Trophoblast cell (in vitro differentiated cells and primary cell): Measurements from ENCODE around the gene IGFALS.

Experiments
- DNase-seq, 2 donors: peaks; one replicate each; pipeline ENCODE4 v3.0.0-alpha.2; 2016
- H2AFZ ChIP-seq: 2 replicates; pipeline ENCODE4 v1.6.1; 2013; ENCODE audit warnings: low read length, moderate library complexity, mild to moderate bottlenecking; ENCODE audit not compliant: insufficient read depth, poor library complexity
- H2AK5ac ChIP-seq: 2 replicates; pipeline ENCODE4 v1.6.1; 2013; ENCODE audit warnings: mild to moderate bottlenecking, low read length
- H2BK120ac ChIP-seq: 2 replicates; pipeline ENCODE4 v1.6.1; 2013; ENCODE audit warnings: low read length, mild to moderate bottlenecking, moderate library complexity; ENCODE audit not compliant: insufficient read depth, poor library complexity
- H2BK12ac ChIP-seq: 2 replicates; pipeline ENCODE4 v1.6.1; 2013; ENCODE audit warnings: mild to moderate bottlenecking, low read length, moderate library complexity
- H2BK5ac ChIP-seq: 2 replicates; pipeline ENCODE4 v1.6.1; 2013; ENCODE audit warnings: low read length, low read depth, moderate library complexity, mild to moderate bottlenecking; ENCODE audit not compliant: poor library complexity
- H3K14ac ChIP-seq: 2 replicates; pipeline ENCODE4 v1.6.1; 2013; ENCODE audit warnings: mild to moderate bottlenecking, low read length
- H3K18ac ChIP-seq: 2 replicates; pipeline ENCODE4 v1.6.1; 2013; ENCODE audit warnings: mild to moderate bottlenecking, low read length
- H3K23ac ChIP-seq: 2 replicates; pipeline ENCODE4 v1.6.1; 2013; ENCODE audit warnings: low read length
- H3K27ac ChIP-seq: 2 replicates; pipeline ENCODE4 v1.5.1; 2013; ENCODE audit warnings: low read depth, mild to moderate bottlenecking, inconsistent platforms, low read length, moderate library complexity
- H3K27me3 ChIP-seq: 2 replicates; pipeline ENCODE4 v1.6.1; 2013; ENCODE audit warnings: inconsistent platforms, mild to moderate bottlenecking, low read length, moderate library complexity; ENCODE audit not compliant: insufficient read depth
- H3K36me3 ChIP-seq, 2 experiments: 1 replicate in 1 of 2; 2 replicates in 1 of 2; pipeline ENCODE4 v1.6.1; 2013; ENCODE audit warnings: low read length in 2 of 2, mild to moderate bottlenecking in 2 of 2, moderate library complexity in 1 of 2; ENCODE audit not compliant: insufficient read depth in 2 of 2, control insufficient read depth in 1 of 2
- H3K4ac ChIP-seq: 2 replicates; pipeline ENCODE4 v1.6.1; 2013; ENCODE audit warnings: low read depth, mild to moderate bottlenecking, low read length, moderate library complexity
- H3K4me1 ChIP-seq, 2 experiments: 1 replicate in 1 of 2; 2 replicates in 1 of 2; pipeline ENCODE4 v1.6.1; 2013; ENCODE audit warnings: low read length in 2 of 2, mild to moderate bottlenecking in 2 of 2, moderate library complexity in 1 of 2; ENCODE audit not compliant: insufficient read depth in 2 of 2, control insufficient read depth in 1 of 2
- H3K4me2 ChIP-seq: 2 replicates; pipeline ENCODE4 v1.6.1; 2013; ENCODE audit warnings: inconsistent platforms, mild to moderate bottlenecking, low read length, moderate library complexity
- H3K4me3 ChIP-seq: 2 replicates; pipeline ENCODE4 v1.5.1; 2013; ENCODE audit warnings: mild to moderate bottlenecking, low read depth, low read length, inconsistent platforms
- H3K79me1 ChIP-seq: one replicate; pipeline ENCODE4 v1.6.1; 2013; ENCODE audit warnings: low read length
- H3K79me2 ChIP-seq: 2 replicates; pipeline ENCODE4 v1.6.1; 2013; ENCODE audit warnings: low read length, mild to moderate bottlenecking; ENCODE audit not compliant: control insufficient read depth, insufficient read depth, poor library complexity
- H3K9ac ChIP-seq: 2 replicates; pipeline ENCODE4 v1.6.1; 2013; ENCODE audit warnings: mild to moderate bottlenecking, low read length
- H3K9me3 ChIP-seq: 2 replicates; pipeline ENCODE4 v1.6.1; 2013; ENCODE audit warnings: low read depth, mild to moderate bottlenecking, control low read depth, inconsistent platforms, low read length; ENCODE audit not compliant: insufficient read depth
- H4K12ac ChIP-seq: 2 replicates; pipeline ENCODE4 v1.6.1; 2013; ENCODE audit warnings: low read depth, mild to moderate bottlenecking, low read length, moderate library complexity
- H4K8ac ChIP-seq: 2 replicates; pipeline ENCODE4 v1.6.1; 2013; ENCODE audit warnings: low read depth, mild to moderate bottlenecking, low read length, moderate library complexity
- H4K91ac ChIP-seq: one replicate; pipeline ENCODE4 v1.6.1; 2013; ENCODE audit warnings: low read depth, mild to moderate bottlenecking, low read length, moderate library complexity
- WGBS: extraction: QIAGEN DNeasy Blood & Tissue Kit; methylation state at CpG from one replicate; pipeline ENCODE4 v1.1.7; 2013; ENCODE audit warnings: missing lambda C conversion rate; ENCODE audit not compliant: insufficient read length, insufficient coverage; ENCODE audit errors: extremely low coverage; 5-methylcytosine and 5-hydroxymethylcytosine counted together

Gene IGFALS

DNA sequence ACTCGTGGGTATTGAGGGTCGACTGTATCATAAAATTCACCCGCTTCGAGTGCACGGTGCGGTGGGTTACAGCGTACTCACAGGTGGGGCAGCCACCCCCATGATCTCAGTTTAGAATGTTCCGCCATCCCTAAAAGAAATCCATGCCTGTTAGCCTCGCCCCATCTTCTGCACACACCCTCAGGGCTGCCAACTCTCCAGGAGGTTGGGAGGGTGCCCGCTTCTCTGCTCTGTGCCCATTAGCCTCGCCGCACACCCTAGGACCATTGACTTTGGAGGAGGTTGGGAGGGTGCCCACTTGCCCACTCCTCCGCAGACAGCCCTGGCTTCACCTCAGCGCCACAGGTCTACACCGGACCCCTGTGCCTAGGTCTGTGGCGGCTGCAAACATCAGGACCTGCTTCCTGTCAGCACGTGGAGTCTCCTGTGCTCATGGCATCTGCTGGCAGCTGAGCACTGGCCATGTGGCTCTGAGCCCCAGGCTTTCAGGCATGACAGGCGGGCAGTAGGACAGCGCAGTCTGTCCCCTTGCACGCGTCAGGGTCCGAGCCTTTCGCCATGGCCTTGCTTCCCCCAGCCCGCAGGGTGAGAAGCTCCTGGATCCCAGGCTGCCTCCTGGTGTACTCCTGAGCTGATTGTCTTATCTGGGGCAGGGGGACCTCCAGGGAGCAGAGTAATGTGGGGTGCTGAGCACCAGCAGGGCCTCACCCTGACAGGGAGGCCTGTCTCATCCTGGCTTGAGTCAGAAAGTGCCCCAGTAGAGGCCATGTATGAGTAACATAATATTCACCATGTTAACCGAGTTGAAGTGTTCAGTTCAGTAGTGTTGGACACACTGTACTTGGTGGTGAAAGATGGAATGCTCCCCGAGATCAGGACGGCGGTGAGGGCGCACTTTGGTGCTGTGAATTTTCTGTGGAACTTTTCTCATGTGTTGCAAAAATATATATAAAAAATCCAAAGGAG, 44.1 kb downstream of the IGFALS start:
- Histone ChIP-seq H2BK5ac (no peak overlapping the region), H2BK120ac (no peak overlapping the region), H2BK12ac (no peak overlapping the region), H3K18ac (no peak overlapping the region), H3K4me1 (peaks cover 23 to 24% of the 10 kb centered on the region in 2 experiments), H4K8ac (no peak overlapping the region), H3K4me2 (no peak overlapping the region), H2AK5ac (no peak overlapping the region), H3K79me1 (peaks cover 20% of the 10 kb centered on the region), H3K14ac (no peak overlapping the region), H3K9me3 (peaks cover 3% of the 10 kb centered on the region), H3K23ac (no peak overlapping the region), H3K79me2 (peaks cover 15% of the 10 kb centered on the region), H4K91ac (no peak overlapping the region), H2AFZ (no peak overlapping the region), H3K4ac (no peak overlapping the region), H3K36me3 (peaks cover 47 to 50% of the 10 kb centered on the region in 2 experiments), H3K27ac (no peak overlapping the region), H3K4me3 (no peak overlapping the region), H4K12ac (no peak overlapping the region), H3K27me3 (no peaks in the 10 kb centered on the region), H3K9ac (no peak overlapping the region)
- no peak for DNase-seq
- no CpG with 5 or more reads among the region's 29 CpGs for WGBS

DNA sequence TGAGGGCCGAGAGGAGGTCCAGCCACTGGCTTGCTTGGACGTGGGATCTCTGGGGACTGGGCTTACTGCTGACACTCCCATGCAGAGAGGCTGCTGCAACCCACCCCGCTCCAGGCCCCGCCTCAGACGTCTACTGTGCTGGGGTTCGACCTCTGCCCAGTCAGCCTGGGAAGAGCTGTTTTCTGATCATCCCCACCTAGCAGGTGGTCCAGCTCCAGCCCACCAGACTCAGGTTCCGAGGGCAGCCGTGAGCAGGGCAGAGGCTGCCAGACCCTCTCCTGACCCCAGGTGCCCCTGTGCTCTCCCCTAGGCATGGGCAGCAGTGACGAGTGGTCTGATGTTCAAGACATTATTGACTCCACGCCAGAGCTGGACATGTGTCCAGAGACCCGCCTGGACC, 45.6 kb downstream of the IGFALS start:
- no peak overlapping the region for H3K9ac ChIP-seq
- peak overlapping the region; percentile 23 for H2BK12ac ChIP-seq
- H3K4me3 ChIP-seq: no peak overlapping the region
- peaks cover 20% of the 10 kb centered on the region for H3K79me1 ChIP-seq
- no peaks in the 10 kb centered on the region for H3K27me3 ChIP-seq
- peaks cover 15% of the 10 kb centered on the region for H3K79me2 ChIP-seq
- no peak overlapping the region for H3K27ac ChIP-seq
- H4K91ac ChIP-seq: no peak overlapping the region
- no peak overlapping the region for H3K4ac ChIP-seq
- H3K36me3 ChIP-seq: peaks cover 53 to 54% of the 10 kb centered on the region in 2 experiments
- H2AFZ ChIP-seq: no peak overlapping the region
- no peak overlapping the region for H2BK120ac ChIP-seq
- H2BK5ac ChIP-seq: no peak overlapping the region
- H3K14ac ChIP-seq: no peak overlapping the region
- no peak overlapping the region for H2AK5ac ChIP-seq
- no peak overlapping the region for H3K18ac ChIP-seq
- H3K23ac ChIP-seq: no peak overlapping the region
- H3K9me3 ChIP-seq: peaks cover 5% of the 10 kb centered on the region
- DNase-seq: no peak
- no peak overlapping the region for H3K4me2 ChIP-seq
- H3K4me1 ChIP-seq: peaks cover 26 to 32% of the 10 kb centered on the region in 2 experiments
- H4K8ac ChIP-seq: no peak overlapping the region
- WGBS: no CpG with 5 or more reads among the region's 11 CpGs
- no peak overlapping the region for H4K12ac ChIP-seq

DNA sequence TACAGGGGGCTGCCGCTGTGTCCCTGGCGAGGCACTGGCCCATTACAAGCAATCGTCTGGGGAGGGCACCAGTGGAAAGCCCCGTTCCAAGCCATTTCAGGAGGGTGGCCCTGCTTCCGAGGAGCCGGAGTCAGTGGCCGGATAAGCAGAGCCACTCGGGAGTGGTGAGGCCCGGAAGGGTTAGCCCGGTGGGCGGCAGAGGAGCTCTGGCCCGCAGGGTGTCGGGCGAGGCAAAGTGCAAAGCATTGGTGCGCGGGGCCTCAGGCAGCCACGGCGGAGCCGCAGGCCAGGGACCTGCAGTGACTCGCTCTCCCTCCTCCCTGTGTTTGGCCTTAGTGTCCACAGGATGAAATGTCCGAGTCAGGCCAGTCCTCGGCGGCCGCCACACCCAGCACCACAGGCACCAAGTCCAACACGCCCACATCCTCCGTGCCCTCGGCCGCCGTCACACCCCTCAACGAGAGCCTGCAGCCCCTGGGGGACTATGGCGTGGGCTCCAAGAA, 46.8 kb downstream of the IGFALS start:
- Histone ChIP-seq H3K14ac (peak overlapping the region; percentile 82), H4K8ac (peak overlapping the region; percentile 75), H3K9me3 (peaks cover 7% of the 10 kb centered on the region), H2BK12ac (peak overlapping the region; percentile 62), H3K79me2 (peaks cover 15% of the 10 kb centered on the region), H3K4ac (peak overlapping the region; percentile 6), H3K9ac (no peak overlapping the region), H3K27me3 (no peaks in the 10 kb centered on the region), H2AFZ (no peak overlapping the region), H2BK120ac (peak overlapping the region; percentile 89), H3K79me1 (peaks cover 20% of the 10 kb centered on the region), H4K91ac (peak overlapping the region; percentile 91), H3K27ac (peak overlapping the region; percentile 99), H2AK5ac (peak overlapping the region; percentile 61), H3K18ac (peak overlapping the region; percentile 72), H3K36me3 (peaks cover 45 to 46% of the 10 kb centered on the region in 2 experiments), H3K4me2 (no peak overlapping the region), H3K4me1 (peaks cover 26 to 32% of the 10 kb centered on the region in 2 experiments), H3K4me3 (no peak overlapping the region), H2BK5ac (peak overlapping the region; percentile 51), H3K23ac (no peak overlapping the region), H4K12ac (peak overlapping the region; percentile 24)
- WGBS: no CpG with 5 or more reads among the region's 31 CpGs
- DNase-seq: peak; percentile 92 to 96

DNA sequence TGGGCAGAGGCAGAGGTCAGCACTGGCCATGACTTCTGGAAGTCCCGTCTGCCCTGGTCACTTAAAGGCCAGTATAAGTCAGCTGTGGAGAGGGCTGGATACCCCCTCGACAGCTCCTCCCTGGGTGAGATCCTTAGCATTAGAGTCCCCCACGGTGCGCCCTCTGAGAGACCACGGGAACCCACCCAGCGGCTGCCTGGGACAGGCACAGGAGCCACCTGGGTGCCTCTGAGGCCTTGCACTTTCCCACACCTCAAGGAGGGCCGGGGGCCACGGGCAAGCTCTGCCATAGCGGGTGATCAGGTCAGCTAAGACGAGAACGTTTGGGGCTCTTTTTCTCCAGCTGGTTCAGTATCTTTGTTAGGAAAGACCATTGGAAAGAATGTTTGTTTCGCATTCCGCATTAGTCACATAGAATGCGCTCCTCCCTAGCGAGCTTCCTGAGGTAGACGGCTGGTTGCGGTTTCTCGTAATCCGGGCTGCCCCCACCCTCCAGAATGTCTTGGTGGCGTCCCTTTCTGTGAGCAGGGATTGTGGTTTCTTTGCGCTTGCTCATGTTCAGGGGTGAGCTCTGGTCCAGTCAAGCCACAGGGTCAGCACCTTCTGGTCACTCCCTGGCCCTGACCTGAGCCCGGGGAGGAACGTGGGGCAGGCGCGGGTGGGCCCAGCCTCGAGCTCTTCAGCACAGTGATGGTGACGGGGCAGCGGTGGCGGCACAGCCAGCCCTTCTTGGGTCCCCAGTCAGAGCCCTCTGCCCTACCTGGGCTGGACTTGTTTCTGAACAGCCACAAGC, 47.4 kb downstream of the IGFALS start:
- peak overlapping the region; percentile 92 for H2BK120ac ChIP-seq
- WGBS: no CpG with 5 or more reads among the region's 29 CpGs
- peaks cover 10% of the 10 kb centered on the region for H3K9me3 ChIP-seq
- peak; percentile 95 to 97 for DNase-seq
- peak overlapping the region; percentile 82 for H3K14ac ChIP-seq
- peak overlapping the region; percentile 99 for H3K27ac ChIP-seq
- peak overlapping the region; percentile 29 for H3K4me2 ChIP-seq
- peak overlapping the region; percentile 79 for H2BK12ac ChIP-seq
- H4K91ac ChIP-seq: peak overlapping the region; percentile 93
- H4K12ac ChIP-seq: peak overlapping the region; percentile 24
- H3K23ac ChIP-seq: no peak overlapping the region
- peak overlapping the region; percentile 90 for H2BK5ac ChIP-seq
- H3K9ac ChIP-seq: no peak overlapping the region
- peaks cover 20% of the 10 kb centered on the region for H3K79me1 ChIP-seq
- peak overlapping the region; percentile 93 for H2AK5ac ChIP-seq
- peak overlapping the region; percentile 40 for H3K4ac ChIP-seq
- peak overlapping the region; percentile 88 for H3K18ac ChIP-seq
- H4K8ac ChIP-seq: peak overlapping the region; percentile 75
- H3K4me1 ChIP-seq: peaks cover 26 to 32% of the 10 kb centered on the region in 2 experiments
- H3K79me2 ChIP-seq: peaks cover 15% of the 10 kb centered on the region
- no peak overlapping the region for H3K4me3 ChIP-seq
- H3K27me3 ChIP-seq: no peaks in the 10 kb centered on the region
- no peak overlapping the region for H2AFZ ChIP-seq
- H3K36me3 ChIP-seq: peaks cover 41% of the 10 kb centered on the region in 2 experiments
